T-helper 1 cell treated with Interleukin-12 subunit alpha and Interleukin-12 subunit beta and Interleukin-4 antibody, amounts not matched to agents 30 ng/mL and 1 ng/mL, for 36 hours (primary cell): ENCODE measurements around the gene KDELR1. TPM values are rescaled to one million over a fixed set of nuclear protein-coding genes. Genes with fewer than 3 reads are reported as not detected.

Source experiments
- intact Hi-C: fragments of 100-400 bp; cut with micrococcal nuclease; formaldehyde crosslinking; loops from one replicate; pipeline ENCODE4 v1.15.1; 2024
- total RNA-seq: library from RNA; stranded (reverse); gene quantifications from 2 replicates; pipeline ENCODE4 v1.2.3, GENCODE V29; 2022

Gene KDELR1
- total RNA-seq, 1 donor from 2014 or later: 72.6 TPM

- intact Hi-C loops: no loop called here
Observed at GRCh38 chr19:48346191-48346590, 45.2 kb downstream of the KDELR1 start.

GRCh38 chr19:48344892-48345291 is 46.5 kb downstream of the KDELR1 start:
- intact Hi-C loops: no loop called here

DNA sequence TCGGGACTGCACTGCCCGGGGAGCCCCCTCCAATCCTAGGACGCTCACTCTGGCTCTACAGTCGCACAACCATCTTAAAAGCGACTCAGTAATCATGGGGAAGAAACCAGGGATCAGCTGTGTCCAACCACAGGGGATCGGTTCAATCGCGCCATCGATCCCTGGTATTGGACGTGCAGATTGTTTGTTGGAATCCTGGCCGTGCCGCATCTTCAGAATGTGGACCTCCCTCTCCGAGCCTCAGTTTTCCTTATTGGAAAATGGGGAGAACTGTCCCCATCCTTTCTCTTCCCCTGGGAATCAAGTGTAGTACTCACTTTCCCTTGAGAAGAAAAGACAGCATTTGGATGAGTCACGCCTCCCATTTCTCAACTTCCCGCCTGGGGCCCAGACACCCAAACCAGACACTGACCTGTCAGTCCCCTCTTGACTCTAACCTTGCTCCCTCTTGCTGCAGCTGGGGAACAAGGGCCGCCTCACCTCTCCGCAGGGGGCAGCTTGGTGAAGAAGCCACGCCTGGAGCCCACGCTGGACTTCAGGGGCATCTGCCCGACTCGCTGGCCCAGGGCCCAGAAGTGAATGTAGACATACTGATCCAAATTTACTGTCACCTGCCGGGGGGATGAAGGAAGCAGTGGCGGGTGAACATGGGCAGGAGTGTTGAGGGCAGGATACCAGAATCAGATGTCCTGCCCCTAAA is 48.4 kb downstream of the KDELR1 start:
- intact Hi-C loops: no loop called here

GRCh38 chr19:48342414-48342738 is 49.0 kb downstream of the KDELR1 start:
- intact Hi-C loops: no loop called here

- intact Hi-C loops: no loop called here
Observed at GRCh38 chr19:48341515-48342413, 49.6 kb downstream of the KDELR1 start.

GRCh38 chr19:48340995-48341394 is 50.4 kb downstream of the KDELR1 start:
- intact Hi-C loops: no loop called here

DNA sequence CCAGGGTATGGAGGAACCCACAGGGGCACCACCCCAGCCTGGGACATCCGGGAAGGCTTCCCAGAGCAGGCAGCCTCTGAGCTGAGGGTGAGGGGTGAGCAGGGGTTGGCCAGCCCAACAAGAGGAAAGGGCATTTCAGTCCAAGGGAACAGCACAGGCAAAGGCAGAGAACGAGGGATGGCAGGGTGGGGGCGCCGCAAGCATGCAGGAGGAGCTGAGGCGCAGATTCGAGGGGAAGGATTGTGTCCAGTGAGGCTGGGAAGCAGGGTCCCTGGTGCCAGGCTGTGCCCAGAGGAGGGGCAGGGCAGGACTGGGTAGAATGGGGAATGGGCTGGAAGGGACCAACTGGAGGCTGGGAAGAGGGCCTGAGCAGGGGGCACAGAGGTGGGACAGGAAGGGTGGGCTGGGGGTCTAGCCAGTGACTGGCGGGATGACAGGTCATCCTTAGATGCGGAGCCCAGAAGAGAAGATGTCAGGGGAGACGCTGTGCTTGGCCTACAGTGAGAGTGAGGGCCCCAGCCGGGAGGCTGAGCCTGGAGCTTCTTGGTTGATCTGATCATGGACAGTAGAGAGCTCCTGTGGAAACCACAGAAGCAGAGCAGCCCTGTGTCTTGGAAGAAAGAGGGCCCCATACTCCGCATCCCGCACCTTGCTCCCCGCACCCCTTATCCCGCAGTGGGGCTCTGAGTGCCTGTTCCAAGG is 52.4 kb downstream of the KDELR1 start:
- intact Hi-C loops: no loop called here

DNA sequence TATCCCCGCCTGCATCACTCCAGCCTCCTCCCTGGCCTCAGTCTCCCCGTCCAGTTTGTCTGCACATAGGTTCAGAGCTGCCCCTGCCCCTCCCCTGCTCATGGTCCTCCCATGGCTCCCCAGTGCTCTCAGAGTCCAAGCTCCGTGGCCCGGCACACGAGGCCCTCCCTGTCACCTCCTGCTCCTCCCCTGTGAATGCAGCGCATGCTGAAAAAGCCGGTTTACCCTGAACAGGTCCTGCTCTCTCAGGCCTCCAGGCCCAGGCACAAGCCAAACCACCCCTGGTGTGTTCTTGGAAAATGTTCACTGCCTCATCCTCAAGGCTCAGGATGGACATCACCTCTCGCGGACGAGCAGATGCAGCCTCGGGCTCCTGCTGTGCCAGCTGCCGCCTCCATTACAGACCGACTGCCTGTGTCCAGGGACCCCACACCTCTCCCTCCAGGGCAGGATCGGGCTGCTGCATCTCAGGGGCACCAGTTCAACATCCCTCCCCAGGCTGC is 53.0 kb downstream of the KDELR1 start:
- intact Hi-C loops: no loop called here

- intact Hi-C loops: loop anchor here (1.0 to 5.0 kb wide), 13 partner anchors 12 to 304 kb away; partner anchors contain the start of genes CYTH2, DBP, KDELR1 and LMTK3
Observed at GRCh38 chr19:48333467-48334384, 57.6 kb downstream of the KDELR1 start.

GRCh38 chr19:48332662-48333466 is 58.5 kb downstream of the KDELR1 start:
- intact Hi-C loops: loop anchor here (1.0 to 5.0 kb wide), 11 partner anchors 12 to 304 kb away; partner anchors contain the start of genes CYTH2, DBP, KDELR1 and LMTK3

Other genes with a start within 250 kb of the KDELR1 start
- 99.4 and 107 TPM in 2 replicates for gene LIG1, start 221.2 kb downstream of the KDELR1 start, total RNA-seq
- gene ZSWIM9, start 220.9 kb downstream of the KDELR1 start, total RNA-seq: 7.7 and 10.8 TPM in 2 replicates
- 185 and 191 TPM in 2 replicates for gene CARD8, start 135.6 kb downstream of the KDELR1 start, total RNA-seq
- 0.15 TPM in 1 of 2 replicates, not detected in the other for gene ZNF114, start 121.5 kb downstream of the KDELR1 start, total RNA-seq
- 449 and 464 TPM in 2 replicates for gene EMP3, start 66.0 kb downstream of the KDELR1 start, total RNA-seq
- 13.6 and 14.7 TPM in 2 replicates for gene TMEM143, start 27.6 kb downstream of the KDELR1 start, total RNA-seq
- gene SYNGR4, start 27.2 kb downstream of the KDELR1 start, total RNA-seq: not detected in 2 replicates
- 0.25 and 0.32 TPM in 2 replicates for gene GRIN2D, start 2.1 kb upstream of the KDELR1 start, total RNA-seq
- gene GRWD1, start 54.4 kb upstream of the KDELR1 start, total RNA-seq: 45.8 and 52.1 TPM in 2 replicates
- 1.5 and 1.8 TPM in 2 replicates for gene KCNJ14, start 64.0 kb upstream of the KDELR1 start, total RNA-seq
- 48.1 and 49.0 TPM in 2 replicates for gene CYTH2, start 77.8 kb upstream of the KDELR1 start, total RNA-seq
- gene LMTK3, start 120.3 kb upstream of the KDELR1 start, total RNA-seq: 4.5 and 5.0 TPM in 2 replicates
- gene SULT2B1, start 160.6 kb upstream of the KDELR1 start, total RNA-seq: 0.29 and 0.32 TPM in 2 replicates
- gene SPACA4, start 215.2 kb upstream of the KDELR1 start, total RNA-seq: not detected in 2 replicates
- 2.8 and 3.1 TPM in 2 replicates for gene FAM83E, start 223.5 kb upstream of the KDELR1 start, total RNA-seq
- 1,358 and 1,391 TPM in 2 replicates for gene RPL18, start 227.6 kb upstream of the KDELR1 start, total RNA-seq
- gene SPHK2, start 228.0 kb upstream of the KDELR1 start, total RNA-seq: 32.7 and 41.5 TPM in 2 replicates
- gene DBP, start 245.8 kb upstream of the KDELR1 start, total RNA-seq: 6.4 and 8.0 TPM in 2 replicates